ENCODE data around the gene LTBP4. TPM values are rescaled to one million over a fixed set of nuclear protein-coding genes. Genes with fewer than 3 reads are reported as not detected.

The LTBP4 gene
- total and polyA plus RNA-seq, 10 donors: 26.5 to 197 (median 148) TPM

DNA sequence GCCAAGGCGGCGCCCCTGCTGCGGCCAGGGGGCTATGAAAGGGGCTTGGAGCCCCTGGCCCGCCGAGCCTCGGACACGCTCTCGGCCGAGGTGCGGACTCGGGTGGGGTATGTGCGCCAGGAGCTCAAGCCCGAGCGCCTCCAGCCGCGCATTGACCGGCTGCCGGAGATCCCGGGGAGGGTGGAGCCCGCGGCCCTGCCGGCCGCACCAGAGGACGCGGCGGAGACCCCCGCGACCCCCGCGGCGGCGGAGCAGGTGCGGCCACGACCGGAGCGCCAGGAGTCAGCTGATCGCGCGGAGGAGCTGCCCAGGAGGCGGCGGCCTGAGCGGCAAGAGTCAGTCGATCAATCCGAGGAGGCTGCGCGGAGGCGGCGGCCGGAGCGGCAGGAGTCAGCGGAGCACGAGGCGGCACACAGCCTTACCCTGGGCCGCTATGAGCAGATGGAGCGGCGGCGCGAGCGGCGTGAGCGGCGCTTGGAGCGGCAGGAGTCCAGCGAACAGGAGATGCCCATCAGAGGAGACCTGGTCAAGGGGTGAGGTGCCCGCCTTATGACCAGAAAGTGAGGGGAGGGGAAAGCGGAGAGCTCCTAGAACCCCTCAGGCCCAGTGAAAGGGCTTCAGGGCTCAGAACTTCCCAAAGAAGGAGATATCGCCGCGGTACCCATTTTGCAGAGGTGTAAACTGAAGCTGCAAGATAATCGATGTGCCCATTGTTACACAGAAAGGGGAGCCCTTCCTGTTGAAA is 33.2 kb upstream of the LTBP4 start:
- no peak for TF ChIP-seq POLR2A (IDR thresholded peaks at IDR 0.05)
- no peak for TF ChIP-seq POLR2AphosphoS5 (IDR thresholded peaks at IDR 0.05)
- TF ChIP-seq, protein P1, sequence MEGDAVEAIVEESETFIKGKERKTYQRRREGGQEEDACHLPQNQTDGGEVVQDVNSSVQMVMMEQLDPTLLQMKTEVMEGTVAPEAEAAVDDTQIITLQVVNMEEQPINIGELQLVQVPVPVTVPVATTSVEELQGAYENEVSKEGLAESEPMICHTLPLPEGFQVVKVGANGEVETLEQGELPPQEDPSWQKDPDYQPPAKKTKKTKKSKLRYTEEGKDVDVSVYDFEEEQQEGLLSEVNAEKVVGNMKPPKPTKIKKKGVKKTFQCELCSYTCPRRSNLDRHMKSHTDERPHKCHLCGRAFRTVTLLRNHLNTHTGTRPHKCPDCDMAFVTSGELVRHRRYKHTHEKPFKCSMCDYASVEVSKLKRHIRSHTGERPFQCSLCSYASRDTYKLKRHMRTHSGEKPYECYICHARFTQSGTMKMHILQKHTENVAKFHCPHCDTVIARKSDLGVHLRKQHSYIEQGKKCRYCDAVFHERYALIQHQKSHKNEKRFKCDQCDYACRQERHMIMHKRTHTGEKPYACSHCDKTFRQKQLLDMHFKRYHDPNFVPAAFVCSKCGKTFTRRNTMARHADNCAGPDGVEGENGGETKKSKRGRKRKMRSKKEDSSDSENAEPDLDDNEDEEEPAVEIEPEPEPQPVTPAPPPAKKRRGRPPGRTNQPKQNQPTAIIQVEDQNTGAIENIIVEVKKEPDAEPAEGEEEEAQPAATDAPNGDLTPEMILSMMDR (IDR thresholded peaks at IDR 0.05 in 8 of 11, conservative IDR thresholded peaks at IDR 0.05 in 3 of 11): peak in 1 of 11 experiments; percentile 7
- Histone ChIP-seq H3K4me3 (peak overlapping the region in 6 of 8 donors; percentile 5 to 56 (median 16)), H3K27ac (no peak overlapping the region), H3K27me3 (replicated peaks in 1 of 7) (peaks cover 0 to 66% (median 51%) of the 10 kb centered on the region in 7 donors), H3K9me3 (no peaks in the 10 kb centered on the region), H3K36me3 (no peaks in the 10 kb centered on the region), H3K4me1 (peaks cover 5 to 33% (median 16%) of the 10 kb centered on the region in 6 donors)
- WGBS, 5 donors: 9 to 32% (median 11%) methylated on average over 14 to 70 of the region's 70 CpGs
- DNase-seq: no peak
- intact Hi-C loops (cut with DNase I; ENCODE audit: low total_unique reads): no loop called here

DNA sequence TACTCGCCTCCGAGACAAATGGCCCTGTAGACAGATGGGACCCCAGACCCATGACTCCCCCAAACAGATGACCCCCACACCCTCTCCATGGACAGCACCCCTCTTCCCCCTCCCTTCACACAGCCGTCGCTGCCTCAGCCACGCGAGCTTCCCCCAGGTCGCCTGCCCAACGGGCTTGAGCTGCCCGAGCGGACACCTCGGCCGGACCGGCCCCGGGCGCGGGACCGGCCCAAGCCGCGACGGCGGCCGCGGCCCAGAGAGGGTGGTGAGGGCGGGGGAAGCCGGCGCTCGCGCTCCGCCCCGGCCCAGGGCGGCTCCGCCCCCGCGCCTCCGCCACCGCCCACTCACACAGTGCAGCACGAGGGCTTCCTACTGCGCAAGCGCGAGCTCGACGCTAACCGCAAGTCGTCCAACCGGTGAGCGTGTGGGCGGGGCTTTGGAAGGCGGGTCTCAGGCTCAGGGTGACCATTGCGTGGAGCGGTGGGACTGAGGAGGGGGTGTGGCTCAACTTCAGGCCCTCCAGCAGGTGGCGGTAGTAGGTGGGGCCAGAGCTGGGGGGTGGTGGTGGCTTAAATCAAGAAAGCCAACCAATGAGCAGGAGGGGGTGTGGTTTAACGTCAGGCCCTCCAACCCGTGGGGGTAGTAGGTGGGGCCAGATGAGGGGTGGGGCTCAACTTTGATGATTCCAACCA is 30.7 kb upstream of the LTBP4 start:
- TF ChIP-seq POLR2AphosphoS5 (IDR thresholded peaks at IDR 0.05) (peak in 2 of 3 donors; percentile 73 to 84), POLR2A (IDR thresholded peaks at IDR 0.05) (peak in 1 of 3 donors; percentile 46)
- TF ChIP-seq, protein P1 (IDR thresholded peaks at IDR 0.05 in 8 of 11, conservative IDR thresholded peaks at IDR 0.05 in 3 of 11): peak in 5 of 11 experiments; percentile 44 to 82 (median 77)
- Histone ChIP-seq H3K4me1 (peaks cover 5 to 34% (median 16%) of the 10 kb centered on the region in 6 donors), H3K27ac (peak overlapping the region in 4 of 8 donors; percentile 14 to 75 (median 65)), H3K4me3 (peak overlapping the region in 5 of 8 donors; percentile 2 to 65 (median 28)), H3K36me3 (no peaks in the 10 kb centered on the region), H3K27me3 (replicated peaks in 1 of 7) (peaks cover 0 to 41% (median 33%) of the 10 kb centered on the region in 7 donors), H3K9me3 (no peaks in the 10 kb centered on the region)
- intact Hi-C loops (cut with DNase I; ENCODE audit: low total_unique reads): loop anchor here (10.0 kb wide), 1 partner anchor 126 kb away; the partner anchor contains the start of gene SERTAD3
- 1 to 3% (median 1%) methylated on average over 17 to 53 of the region's 53 CpGs for WGBS, 5 donors
- peak; percentile 99 for DNase-seq

DNA sequence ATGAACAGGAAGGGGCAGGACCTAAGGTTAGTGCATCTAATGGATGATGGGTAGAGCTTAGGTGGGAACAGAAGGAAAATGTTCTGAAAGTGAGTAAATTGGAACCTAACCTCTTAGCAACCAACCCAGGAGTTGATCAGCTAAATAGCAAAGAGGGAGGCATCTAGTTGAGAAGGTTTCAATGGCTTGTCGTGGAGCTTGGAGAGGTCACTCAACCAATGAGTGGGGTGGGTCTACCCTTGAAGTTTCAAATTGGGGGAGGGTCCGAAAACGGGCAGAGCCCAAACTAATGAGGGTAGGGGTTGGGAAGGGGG is 30.2 kb upstream of the LTBP4 start:
- peak overlapping the region in 4 of 8 donors; percentile 14 to 75 (median 65) for H3K27ac ChIP-seq
- H3K27me3 ChIP-seq (replicated peaks in 1 of 7): peaks cover 0 to 36% (median 28%) of the 10 kb centered on the region in 7 donors
- peaks cover 6 to 39% (median 20%) of the 10 kb centered on the region in 6 donors for H3K4me1 ChIP-seq
- TF ChIP-seq POLR2A (IDR thresholded peaks at IDR 0.05): no peak
- TF ChIP-seq POLR2AphosphoS5 (IDR thresholded peaks at IDR 0.05): no peak
- TF ChIP-seq, protein P1 (IDR thresholded peaks at IDR 0.05 in 8 of 11, conservative IDR thresholded peaks at IDR 0.05 in 3 of 11): peak in 1 of 11 experiments; percentile 9
- no peaks in the 10 kb centered on the region for H3K9me3 ChIP-seq
- intact Hi-C loops (cut with DNase I; ENCODE audit: low total_unique reads): loop anchor here (10.0 kb wide), 1 partner anchor 126 kb away; the partner anchor contains the start of gene SERTAD3
- WGBS, 5 donors: 24 to 47% (median 29%) methylated on average over 3 of the region's 3 CpGs
- no peak for DNase-seq
- H3K36me3 ChIP-seq: no peaks in the 10 kb centered on the region
- peak overlapping the region in 4 of 8 donors; percentile 21 to 65 (median 29) for H3K4me3 ChIP-seq

Measured in spleen (tissue), 11 donors.